RWPE2 (cell line): ENCODE measurements around the gene CNTNAP2.

ENCODE experiments used
- ATAC-seq: fragments of 200-7000 bp; cut with Tn5 transposase; 3 replicates; pipeline ENCODE4 v1.9.1; 2021; ENCODE audit warnings: low read depth
- DNase-seq: peaks from one replicate; pipeline ENCODE4 v3.0.0-alpha.2; 2020; ENCODE audit warnings: low spot score
- H3K27ac ChIP-seq: fragments of 450-650 bp; 2 replicates; pipeline ENCODE4 v1.5.1; 2017; ENCODE audit warnings: mild to moderate bottlenecking; ENCODE audit not compliant: poor library complexity, severe bottlenecking
- H3K27me3 ChIP-seq: fragments of 250-450 bp; sonication (Bioruptor Pico); 2 replicates; pipeline ENCODE4 v1.5.1; 2021; ENCODE audit warnings: mild to moderate bottlenecking, moderate library complexity; ENCODE audit not compliant: insufficient read depth, poor library complexity, severe bottlenecking
- H3K36me3 ChIP-seq: fragments of 250-450 bp; sonication (Bioruptor Pico); 2 replicates; pipeline ENCODE4 v1.5.1; 2020; ENCODE audit warnings: low read depth, mild to moderate bottlenecking, moderate library complexity
- H3K4me1 ChIP-seq: fragments of 250-450 bp; sonication (Bioruptor Pico); 2 replicates; pipeline ENCODE4 v1.5.1; 2021; ENCODE audit warnings: mild to moderate bottlenecking, moderate library complexity; ENCODE audit not compliant: insufficient read depth, poor library complexity, severe bottlenecking
- H3K4me3 ChIP-seq: fragments of 250-450 bp; sonication (Bioruptor Pico); 2 replicates; pipeline ENCODE4 v1.5.1; 2021; ENCODE audit warnings: mild to moderate bottlenecking, moderate library complexity; ENCODE audit not compliant: severe bottlenecking
- H3K9me3 ChIP-seq: fragments of 250-450 bp; sonication (Bioruptor Pico); 2 replicates; pipeline ENCODE4 v1.5.1; 2021; ENCODE audit warnings: mild to moderate bottlenecking, moderate library complexity; ENCODE audit not compliant: severe bottlenecking
- TF ChIP-seq, protein P1 (sequence below): fragments of 450-650 bp; IDR thresholded peaks from one replicate; pipeline ENCODE4 v1.5.1; 2017; ENCODE audit warnings: mild to moderate bottlenecking, moderate library complexity; ENCODE audit not compliant: poor library complexity, severe bottlenecking

Gene CNTNAP2

DNA sequence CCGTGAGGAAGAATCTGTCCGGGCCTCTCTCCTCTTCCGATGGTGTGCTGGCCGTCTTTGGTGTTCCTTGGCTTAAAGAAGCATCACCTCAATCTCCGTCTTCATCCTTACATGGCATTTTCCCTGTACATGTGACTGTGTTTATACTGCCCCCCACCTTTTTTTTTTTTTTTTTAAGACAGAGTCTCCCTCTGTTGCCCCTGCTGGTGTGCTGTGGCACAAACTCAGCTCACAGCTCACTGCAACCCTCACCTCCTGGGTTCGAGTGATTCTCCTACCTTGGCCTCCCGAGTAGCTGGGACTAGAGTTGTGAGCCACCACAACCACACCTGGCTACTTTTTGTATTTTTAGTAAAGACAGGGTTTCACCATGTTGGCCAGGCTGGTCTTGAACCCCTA is 2352.1 kb downstream of the CNTNAP2 start:
- TF ChIP-seq, protein P1, sequence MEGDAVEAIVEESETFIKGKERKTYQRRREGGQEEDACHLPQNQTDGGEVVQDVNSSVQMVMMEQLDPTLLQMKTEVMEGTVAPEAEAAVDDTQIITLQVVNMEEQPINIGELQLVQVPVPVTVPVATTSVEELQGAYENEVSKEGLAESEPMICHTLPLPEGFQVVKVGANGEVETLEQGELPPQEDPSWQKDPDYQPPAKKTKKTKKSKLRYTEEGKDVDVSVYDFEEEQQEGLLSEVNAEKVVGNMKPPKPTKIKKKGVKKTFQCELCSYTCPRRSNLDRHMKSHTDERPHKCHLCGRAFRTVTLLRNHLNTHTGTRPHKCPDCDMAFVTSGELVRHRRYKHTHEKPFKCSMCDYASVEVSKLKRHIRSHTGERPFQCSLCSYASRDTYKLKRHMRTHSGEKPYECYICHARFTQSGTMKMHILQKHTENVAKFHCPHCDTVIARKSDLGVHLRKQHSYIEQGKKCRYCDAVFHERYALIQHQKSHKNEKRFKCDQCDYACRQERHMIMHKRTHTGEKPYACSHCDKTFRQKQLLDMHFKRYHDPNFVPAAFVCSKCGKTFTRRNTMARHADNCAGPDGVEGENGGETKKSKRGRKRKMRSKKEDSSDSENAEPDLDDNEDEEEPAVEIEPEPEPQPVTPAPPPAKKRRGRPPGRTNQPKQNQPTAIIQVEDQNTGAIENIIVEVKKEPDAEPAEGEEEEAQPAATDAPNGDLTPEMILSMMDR, result no peak
- no peak for DNase-seq
- Histone ChIP-seq H3K4me3 (no peak overlapping the region), H3K27ac (no peak overlapping the region), H3K36me3 (no peaks in the 10 kb centered on the region), H3K9me3 (no peaks in the 10 kb centered on the region), H3K27me3 (no peaks in the 10 kb centered on the region), H3K4me1 (no peaks in the 10 kb centered on the region)
- no peak for ATAC-seq
